Measurements from ENCODE around the gene ZNF581.

GRCh38 chr19:55650126-55650557 lies 6.7 kb downstream of the ZNF581 start:
- TF ChIP-seq CTCF (IDR thresholded peaks at IDR 0.05; ENCODE audit: insufficient read depth, low read length) = no peak
- TF ChIP-seq POLR2AphosphoS5 (IDR thresholded peaks at IDR 0.05; ENCODE audit: low read depth) = no peak
- TF ChIP-seq SPI1 (IDR thresholded peaks at IDR 0.05; ENCODE audit: borderline replicate concordance, low read depth) = no peak
- TF ChIP-seq REST (IDR thresholded peaks at IDR 0.05; ENCODE audit: insufficient replicate concordance, low read depth) = no peak
